Thoracic aorta (tissue), 2 donors: ENCODE data around the gene OASL. TPM values are rescaled to one million over a fixed set of nuclear protein-coding genes. Genes with fewer than 3 reads are reported as not detected.

ENCODE experiments used
- ATAC-seq: fragments of 150-250 bp; one replicate; pipeline ENCODE4 v1.8.0; 2017; ENCODE audit warnings: low read depth; ENCODE audit not compliant: insufficient number of reproducible peaks, low FRiP score
- DNase-seq: peaks from one replicate; pipeline ENCODE4 v3.0.0-alpha.2; 2020; ENCODE audit warnings: low spot score
- H3K27ac ChIP-seq, 2 donors: fragments of 200-600 bp; sonication (generic); 1 replicate in 1 of 2; 2 replicates in 1 of 2; pipeline ENCODE4 v1.5.1; 2016; ENCODE audit warnings: mild to moderate bottlenecking in 2 of 2, moderate library complexity in 2 of 2
- H3K27me3 ChIP-seq: fragments of 200-600 bp; sonication (generic); replicated peaks from 2 replicates; pipeline ENCODE4 v1.6.0; 2016; ENCODE audit warnings: mild to moderate bottlenecking; ENCODE audit not compliant: insufficient read depth
- H3K36me3 ChIP-seq: fragments of 200-600 bp; sonication (generic); one replicate; pipeline ENCODE4 v1.5.1; 2016
- H3K4me1 ChIP-seq, 2 donors: fragments of 200-600 bp; sonication (generic); 1 replicate in 1 of 2; 2 replicates in 1 of 2; pipeline versions ENCODE4 v1.5.1 to v1.6.0; 2016; ENCODE audit warnings: low read depth in 2 of 2, mild to moderate bottlenecking in 1 of 2; ENCODE audit not compliant: control insufficient read depth in 1 of 2
- H3K4me3 ChIP-seq: fragments of 200-600 bp; sonication (generic); 2 replicates; pipeline ENCODE4 v1.5.1; 2016; ENCODE audit warnings: mild to moderate bottlenecking
- H3K9me3 ChIP-seq: fragments of 200-600 bp; sonication (generic); 2 replicates; pipeline ENCODE4 v1.5.1; 2016
- CTCF ChIP-seq: fragments of 200-600 bp; sonication (generic); IDR thresholded peaks from one replicate; pipeline ENCODE4 v1.5.1; 2019; ENCODE audit warnings: antibody characterized with exemption
- total RNA-seq, 2 donors: library from RNA; depleted of rRNA; stranded (reverse); fragments of >200 nt; gene quantifications; one replicate each; pipeline versions ENCODE4 v1.1.0 to v1.2.3, GENCODE V29; 2016

OASL gene
- total RNA-seq, 2 donors from 2014 or later: 1.1 to 3.1 TPM

- Histone ChIP-seq H3K36me3 (peaks cover 19% of the 10 kb centered on the region), H3K27ac (no peak overlapping the region), H3K4me1 (peaks cover 5 to 9% of the 10 kb centered on the region in 2 donors), H3K4me3 (no peak overlapping the region), H3K9me3 (no peaks in the 10 kb centered on the region), H3K27me3 (no peaks in the 10 kb centered on the region)
- no peak for TF ChIP-seq CTCF
- no peak for DNase-seq
- no peak for ATAC-seq
Observed at GRCh38 chr12:121001060-121001459, 38.0 kb downstream of the OASL start.

GRCh38 chr12:121000530-121000929, 38.5 kb downstream of the OASL start:
- ATAC-seq (no peak), DNase-seq (no peak)
- no peaks in the 10 kb centered on the region for H3K9me3 ChIP-seq
- no peak overlapping the region for H3K4me3 ChIP-seq
- peaks cover 5 to 9% of the 10 kb centered on the region in 2 donors for H3K4me1 ChIP-seq
- H3K36me3 ChIP-seq: peaks cover 19% of the 10 kb centered on the region
- TF ChIP-seq CTCF: no peak
- H3K27me3 ChIP-seq: no peaks in the 10 kb centered on the region
- H3K27ac ChIP-seq: no peak overlapping the region

DNA sequence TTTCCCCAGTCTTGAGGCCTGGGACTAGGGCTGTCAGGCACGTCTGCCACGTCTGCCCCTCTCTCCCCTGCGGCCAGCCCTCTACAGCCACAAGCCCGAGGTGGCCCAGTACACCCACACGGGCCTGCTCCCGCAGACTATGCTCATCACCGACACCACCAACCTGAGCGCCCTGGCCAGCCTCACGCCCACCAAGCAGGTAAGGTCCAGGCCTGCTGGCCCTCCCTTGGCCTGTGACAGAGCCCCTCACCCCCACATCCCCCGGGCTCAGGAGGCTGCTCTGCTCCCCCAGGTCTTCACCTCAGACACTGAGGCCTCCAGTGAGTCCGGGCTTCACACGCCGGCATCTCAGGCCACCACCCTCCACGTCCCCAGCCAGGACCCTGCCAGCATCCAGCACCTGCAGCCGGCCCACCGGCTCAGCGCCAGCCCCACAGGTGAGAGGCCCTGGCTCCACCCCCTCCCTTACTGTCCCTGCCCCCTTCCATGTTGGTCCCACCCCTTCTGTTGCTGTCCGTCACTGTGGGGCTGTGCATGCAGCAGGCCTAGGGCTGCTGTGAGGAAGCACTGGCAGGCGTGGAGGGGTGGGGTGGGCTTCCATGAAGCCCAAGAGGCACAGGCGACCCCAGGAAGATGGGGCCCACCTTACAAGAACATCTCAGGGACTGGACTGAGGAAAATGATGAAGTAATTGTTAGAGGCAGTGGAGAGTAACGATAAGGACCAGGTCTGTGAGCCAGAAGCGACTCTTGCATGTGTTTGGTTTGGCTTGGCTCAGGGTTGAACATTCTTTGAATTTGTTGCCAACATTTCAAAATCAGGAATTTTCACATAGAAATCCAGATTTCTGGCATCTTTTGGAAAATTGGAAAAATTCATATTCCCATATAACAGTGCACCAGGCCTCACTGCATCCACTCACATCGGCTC, 39.6 kb downstream of the OASL start:
- Histone ChIP-seq H3K36me3 (peaks cover 15% of the 10 kb centered on the region), H3K27ac (no peak overlapping the region), H3K27me3 (no peaks in the 10 kb centered on the region), H3K4me3 (no peak overlapping the region), H3K9me3 (no peaks in the 10 kb centered on the region), H3K4me1 (peaks cover 5 to 9% of the 10 kb centered on the region in 2 donors)
- no peak for DNase-seq
- no peak for ATAC-seq
- TF ChIP-seq CTCF: no peak

- DNase-seq: no peak
- Histone ChIP-seq H3K4me3 (no peak overlapping the region), H3K4me1 (peaks cover 5 to 9% of the 10 kb centered on the region in 2 donors), H3K27ac (no peak overlapping the region), H3K36me3 (peaks cover 4% of the 10 kb centered on the region), H3K9me3 (no peaks in the 10 kb centered on the region), H3K27me3 (no peaks in the 10 kb centered on the region)
- no peak for TF ChIP-seq CTCF
- ATAC-seq: no peak
Observed at GRCh38 chr12:120998435-120998834, 40.6 kb downstream of the OASL start.

- ATAC-seq: no peak
- no peaks in the 10 kb centered on the region for H3K36me3 ChIP-seq
Observed at GRCh38 chr12:120997448-120997847, 41.6 kb downstream of the OASL start.

More at GRCh38 chr12:120997448-120997847, 41.6 kb downstream of the OASL start:
- Histone ChIP-seq H3K27me3 (no peaks in the 10 kb centered on the region), H3K4me1 (peaks cover 5 to 9% of the 10 kb centered on the region in 2 donors), H3K9me3 (no peaks in the 10 kb centered on the region), H3K27ac (no peak overlapping the region), H3K4me3 (no peak overlapping the region)
- no peak for TF ChIP-seq CTCF
- DNase-seq: no peak
